SU-DHL-6 (cell line): ENCODE data around the gene AKAP14.

Experiments used
- EZH2phosphoT487 ChIP-seq: fragments of 200-600 bp; sonication (generic), shearing (Covaris generic); conservative IDR thresholded peaks from 2 replicates; pipeline ENCODE4 v1.6.1; 2018; ENCODE audit warnings: mild to moderate bottlenecking, antibody characterized with exemption, low read length, moderate library complexity, mixed read lengths
- TF ChIP-seq, protein P1 (sequence below): fragments of 200-600 bp; sonication (generic); IDR thresholded peaks from one replicate; pipeline ENCODE4 v1.5.1; 2017; ENCODE audit warnings: antibody characterized with exemption, mild to moderate bottlenecking, low read length, moderate library complexity; ENCODE audit not compliant: insufficient read depth, poor library complexity, severe bottlenecking

GRCh38 chrX:119945481-119945880, 49.8 kb downstream of the AKAP14 start:
- TF ChIP-seq, protein P1, sequence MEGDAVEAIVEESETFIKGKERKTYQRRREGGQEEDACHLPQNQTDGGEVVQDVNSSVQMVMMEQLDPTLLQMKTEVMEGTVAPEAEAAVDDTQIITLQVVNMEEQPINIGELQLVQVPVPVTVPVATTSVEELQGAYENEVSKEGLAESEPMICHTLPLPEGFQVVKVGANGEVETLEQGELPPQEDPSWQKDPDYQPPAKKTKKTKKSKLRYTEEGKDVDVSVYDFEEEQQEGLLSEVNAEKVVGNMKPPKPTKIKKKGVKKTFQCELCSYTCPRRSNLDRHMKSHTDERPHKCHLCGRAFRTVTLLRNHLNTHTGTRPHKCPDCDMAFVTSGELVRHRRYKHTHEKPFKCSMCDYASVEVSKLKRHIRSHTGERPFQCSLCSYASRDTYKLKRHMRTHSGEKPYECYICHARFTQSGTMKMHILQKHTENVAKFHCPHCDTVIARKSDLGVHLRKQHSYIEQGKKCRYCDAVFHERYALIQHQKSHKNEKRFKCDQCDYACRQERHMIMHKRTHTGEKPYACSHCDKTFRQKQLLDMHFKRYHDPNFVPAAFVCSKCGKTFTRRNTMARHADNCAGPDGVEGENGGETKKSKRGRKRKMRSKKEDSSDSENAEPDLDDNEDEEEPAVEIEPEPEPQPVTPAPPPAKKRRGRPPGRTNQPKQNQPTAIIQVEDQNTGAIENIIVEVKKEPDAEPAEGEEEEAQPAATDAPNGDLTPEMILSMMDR, result no peak
- no peak for TF ChIP-seq EZH2phosphoT487
